C4-2B (cell line): ENCODE measurements around the gene CUX1.

Experiments used
- H3K27ac ChIP-seq: fragments of 450-650 bp; 2 replicates; pipeline ENCODE4 v1.5.1; 2017
- CTCF ChIP-seq: fragments of 450-650 bp; conservative IDR thresholded peaks from 2 replicates; pipeline ENCODE4 v1.5.1; 2017; ENCODE audit warnings: mild to moderate bottlenecking
- ZFX ChIP-seq: fragments of 450-650 bp; IDR thresholded peaks from 2 replicates; pipeline ENCODE4 v1.6.1; 2017

Gene CUX1

GRCh38 chr7:101940151-101940550, 122.7 kb downstream of the CUX1 start:
- TF ChIP-seq CTCF (no peak), ZFX (no peak)
- peak overlapping the region; percentile 77 for H3K27ac ChIP-seq

GRCh38 chr7:101940830-101941229, 123.4 kb downstream of the CUX1 start:
- TF ChIP-seq ZFX (no peak), CTCF (no peak)
- peak overlapping the region; percentile 77 for H3K27ac ChIP-seq

GRCh38 chr7:101941481-101942383, 124.3 kb downstream of the CUX1 start:
- peak overlapping the region; percentile 77 for H3K27ac ChIP-seq
- TF ChIP-seq CTCF (no peak), ZFX (no peak)

GRCh38 chr7:101942603-101943210, 125.3 kb downstream of the CUX1 start:
- H3K27ac ChIP-seq: peak overlapping the region; percentile 77

GRCh38 chr7:101943306-101943705, 125.9 kb downstream of the CUX1 start:
- peak overlapping the region; percentile 77 for H3K27ac ChIP-seq
- no peak for TF ChIP-seq CTCF
- no peak for TF ChIP-seq ZFX

More at GRCh38 chr7:101942603-101943210, 125.3 kb downstream of the CUX1 start:
- no peak for TF ChIP-seq CTCF
- no peak for TF ChIP-seq ZFX

- no peak for TF ChIP-seq ZFX
- no peak for TF ChIP-seq CTCF
Measured at GRCh38 chr7:101943889-101944600, 126.6 kb downstream of the CUX1 start.

More at GRCh38 chr7:101943889-101944600, 126.6 kb downstream of the CUX1 start:
- H3K27ac ChIP-seq: no peak overlapping the region
